GM19351 (cell line): ENCODE measurements around the gene MTA3.
"Not testable (repeated sequence)": the region's sequence is repeated elsewhere in the genome, so short reads cannot be mapped to it uniquely, and the experiment has no call there.

Experiments
- ATAC-seq: cut with Tn5 transposase; IDR thresholded peaks from one replicate; pipeline ENCODE4 v1.9.1; 2021; ENCODE audit warnings: mild to moderate bottlenecking, moderate library complexity; ENCODE audit not compliant: unreplicated experiment

Gene MTA3

DNA sequence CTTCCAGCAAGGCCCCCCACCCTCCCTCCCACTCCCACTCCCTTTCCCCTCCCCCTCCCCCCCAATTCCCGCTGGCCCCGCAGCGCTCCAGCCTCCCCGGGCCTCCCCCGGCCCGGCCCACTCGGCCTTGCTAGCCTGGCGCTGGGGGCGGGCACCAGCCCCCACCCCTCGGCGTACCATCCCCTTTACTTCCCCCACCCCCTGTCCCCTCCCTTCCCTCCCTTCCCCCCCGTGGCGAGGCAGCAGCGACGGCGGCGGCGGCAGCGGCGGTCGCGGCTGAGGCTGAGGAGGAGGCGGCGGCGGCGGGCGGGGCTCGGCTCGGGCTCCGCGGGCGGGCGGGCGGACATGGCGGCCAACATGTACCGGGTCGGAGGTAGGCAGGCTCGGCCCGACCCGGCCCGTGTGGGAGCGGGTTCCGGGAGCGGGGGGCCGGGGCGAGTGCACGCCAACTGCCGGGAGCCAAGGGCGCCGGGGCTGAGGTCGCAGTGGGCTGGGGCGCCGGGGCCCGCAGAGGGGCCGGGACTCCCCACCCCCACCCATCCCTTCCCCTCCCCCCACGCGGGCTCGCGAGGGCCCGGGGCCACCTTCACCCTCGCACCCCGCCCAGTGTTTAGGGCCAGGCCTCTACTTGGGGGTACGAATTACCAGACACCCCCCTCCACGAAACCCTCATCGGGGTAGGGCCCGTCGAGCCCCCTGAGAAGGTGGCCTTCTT is at the start of gene MTA3:
MTA3 (plus strand) TSS at position 232 of the 715 bp plus-strand sequence; CDS start at position 346, 114 bp downstream.
- ATAC-seq = peak; percentile 39

DNA sequence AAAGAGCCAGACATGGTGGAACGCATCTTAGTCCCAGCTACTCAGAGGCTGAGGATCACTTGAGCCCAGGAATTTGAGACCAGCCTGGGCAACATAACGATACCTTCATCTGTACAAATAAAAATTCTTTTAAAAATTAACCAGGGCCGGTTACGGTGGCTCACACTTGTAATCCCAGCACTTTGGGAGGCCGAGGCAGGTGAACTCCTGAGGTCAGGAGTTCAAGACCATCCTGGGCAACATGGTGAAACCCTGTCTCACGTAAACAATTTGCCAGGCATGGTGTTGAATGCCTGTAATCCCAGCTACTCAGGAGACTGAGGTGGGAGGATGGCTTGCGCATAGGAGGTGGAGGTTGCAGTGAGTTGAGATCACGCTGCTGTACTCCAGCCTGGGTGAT is 48.8 kb upstream of the MTA3 start:
- no peak for ATAC-seq

DNA sequence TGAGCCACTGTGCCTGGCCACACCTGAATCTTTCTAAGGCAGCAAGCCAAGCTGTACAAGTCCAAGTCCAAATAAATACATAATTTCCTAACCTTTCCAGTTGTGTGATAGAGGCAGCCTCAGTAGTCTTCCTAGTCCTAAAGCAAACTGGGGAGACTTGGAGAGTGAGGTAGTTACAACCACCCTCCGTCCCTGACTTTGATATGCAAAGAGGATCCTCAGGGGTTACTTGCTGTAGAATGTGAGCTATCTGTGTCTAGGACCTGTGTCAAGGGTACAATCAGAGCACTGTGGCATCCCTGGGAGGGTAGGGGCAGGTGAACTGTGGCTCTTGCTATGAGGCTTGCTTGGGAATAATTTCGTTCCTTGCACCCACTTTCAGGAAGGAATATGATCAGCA is 46.4 kb upstream of the MTA3 start:
- ATAC-seq = no peak

DNA sequence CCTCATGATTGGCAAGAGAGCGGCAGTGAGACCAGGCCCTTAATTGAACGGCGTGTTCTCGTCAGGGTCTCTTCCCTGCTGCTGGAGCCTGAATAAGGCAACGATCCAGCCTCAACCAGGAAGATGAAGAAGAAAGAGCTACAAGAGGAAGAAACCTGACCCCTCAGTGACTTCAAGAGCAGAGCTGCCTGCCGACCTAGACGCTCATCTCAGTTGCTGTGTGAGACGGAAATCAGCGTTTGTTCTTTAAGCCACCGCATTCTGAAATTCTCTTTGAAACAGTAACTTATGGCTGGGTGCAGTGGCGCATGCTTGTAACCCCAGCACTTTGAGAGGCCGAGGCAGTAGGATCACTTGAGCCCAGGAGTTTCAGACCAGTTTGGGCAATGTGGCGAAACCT is 45.1 kb upstream of the MTA3 start:
- ATAC-seq = no peak

DNA sequence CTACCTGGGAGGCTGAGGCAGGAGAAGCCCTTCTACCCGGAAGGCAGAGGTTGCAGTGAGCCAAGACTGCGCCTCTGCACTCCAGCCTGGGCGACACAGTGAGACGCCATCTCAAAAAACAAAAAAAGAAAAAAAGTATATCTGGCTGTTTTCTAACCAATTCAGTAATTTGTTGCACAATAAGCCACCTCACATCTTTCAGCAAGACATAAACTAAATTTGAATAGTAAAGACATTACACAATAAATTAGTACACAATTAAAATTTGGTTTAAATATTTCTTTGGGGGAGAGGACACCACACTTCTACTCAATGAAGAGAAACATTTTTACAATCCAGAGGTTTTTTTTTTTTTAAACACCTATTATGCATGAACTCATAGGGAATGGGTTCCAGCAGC is 36.0 kb upstream of the MTA3 start:
- no peak for ATAC-seq

DNA sequence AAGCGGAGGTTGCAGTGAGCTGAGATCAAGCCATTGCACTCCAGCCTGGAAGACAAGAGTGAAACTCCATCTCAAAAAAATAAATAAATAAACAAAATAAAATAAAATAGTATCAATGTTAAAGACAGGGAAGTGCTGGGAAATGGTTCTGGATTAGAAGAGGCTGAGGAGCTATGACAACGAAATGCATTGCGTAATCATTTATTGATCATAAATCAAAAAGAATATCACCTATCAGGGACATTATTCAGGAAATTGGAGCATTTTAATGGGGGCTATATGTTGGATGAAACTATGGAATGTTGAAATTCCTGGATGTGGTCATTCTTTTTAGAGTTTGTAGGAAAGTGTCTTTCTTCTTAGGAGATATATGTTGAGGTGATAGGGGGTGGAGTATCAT is 30.9 kb upstream of the MTA3 start:
- ATAC-seq = no peak

DNA sequence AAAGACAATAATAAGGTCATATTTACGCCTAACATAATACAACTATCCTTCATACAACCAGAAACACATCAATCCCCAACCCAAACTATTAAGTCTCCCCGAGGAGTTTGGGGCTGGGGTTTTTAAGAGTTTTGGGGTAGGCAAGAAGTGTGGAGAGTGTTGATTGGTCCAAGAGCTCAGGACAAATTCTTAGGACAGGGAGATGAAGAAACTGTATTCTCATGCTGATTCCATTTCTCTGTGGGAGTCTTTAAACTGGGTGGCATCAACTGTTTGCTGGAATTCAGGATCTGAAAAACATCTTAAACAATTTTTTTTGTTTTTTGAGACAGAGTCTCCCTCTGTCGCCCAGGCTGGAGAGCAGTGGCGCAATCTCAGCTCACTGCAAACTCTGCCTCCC is 25.6 kb upstream of the MTA3 start:
- ATAC-seq = no peak

DNA sequence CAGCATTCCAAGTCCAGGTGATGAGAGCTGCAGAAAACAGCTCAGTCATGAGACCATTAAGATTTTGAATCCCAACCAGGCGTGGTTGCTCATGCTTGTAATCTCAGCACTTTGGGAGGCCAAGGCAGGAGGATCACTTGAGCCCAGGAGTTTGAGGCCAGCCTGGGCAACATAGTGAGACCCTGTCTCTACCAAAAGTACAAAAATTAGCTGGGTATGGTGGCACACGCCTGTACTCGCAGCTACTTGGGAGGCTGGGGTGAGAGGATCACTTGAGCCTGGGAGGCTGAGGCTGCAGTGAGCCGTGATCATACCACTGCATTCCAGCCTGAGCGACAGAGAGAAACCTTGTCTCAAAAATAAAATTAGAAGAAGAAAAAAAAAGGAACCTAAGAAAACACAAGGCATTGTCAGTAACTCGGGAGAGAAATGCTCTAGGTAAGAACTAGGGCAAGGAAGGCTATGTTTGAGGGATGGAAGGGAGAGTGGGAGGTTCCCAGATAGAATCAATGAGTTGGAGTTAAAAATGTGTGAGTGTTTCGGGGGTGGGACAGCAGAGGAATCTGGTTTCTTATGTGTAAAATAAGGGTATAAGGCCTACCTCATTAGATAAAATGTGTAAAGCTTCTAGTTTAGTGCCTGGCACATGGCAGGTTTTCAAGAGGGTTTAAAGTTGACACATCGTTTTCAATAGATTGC is 23.3 kb upstream of the MTA3 start:
- ATAC-seq = no peak

DNA sequence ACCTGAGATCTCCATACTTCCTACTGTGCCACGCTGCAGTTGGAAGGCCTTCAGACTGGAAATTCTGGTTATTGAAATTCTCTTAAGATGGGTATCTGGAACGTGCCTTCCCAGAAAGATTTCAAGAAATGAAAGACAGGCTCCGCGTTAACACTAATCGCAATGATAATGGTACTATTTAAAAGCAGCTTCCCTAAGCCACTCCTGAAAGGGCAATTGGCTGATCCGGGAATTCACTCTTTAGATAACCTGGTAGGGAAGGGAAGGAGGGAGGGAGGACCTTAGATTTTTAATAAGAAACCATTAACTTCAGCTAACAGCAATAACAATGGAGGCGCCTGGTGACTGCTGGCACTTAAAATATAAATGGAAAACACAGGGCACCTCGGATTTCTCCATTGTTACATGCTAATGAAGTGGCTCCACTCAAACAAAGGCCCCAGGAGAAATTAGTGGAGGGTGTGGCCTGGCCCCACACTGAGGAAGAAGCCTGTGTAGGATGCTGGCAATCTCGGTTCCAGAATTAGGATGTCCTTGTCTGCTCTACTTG is 22.5 kb upstream of the MTA3 start:
- ATAC-seq = no peak

DNA sequence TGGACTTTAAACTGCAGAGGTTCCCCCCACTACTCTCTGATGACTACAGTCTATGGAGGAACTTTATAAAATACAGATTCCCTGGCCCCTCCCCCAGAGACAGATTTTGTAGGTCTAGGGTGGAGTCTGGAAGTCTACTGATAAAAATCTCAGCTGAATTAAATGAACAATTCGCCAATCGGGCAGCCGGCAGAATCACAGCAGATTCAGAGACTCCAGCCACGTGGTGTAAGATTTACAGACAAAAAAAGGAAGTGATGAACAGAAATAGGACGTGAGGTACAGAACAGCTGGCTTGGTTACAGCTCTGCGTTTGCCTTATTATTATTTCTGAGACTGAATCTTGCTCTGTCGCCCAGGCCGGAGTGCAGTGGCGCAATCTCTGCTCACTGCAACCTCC is 21.4 kb upstream of the MTA3 start:
- ATAC-seq = peak; percentile 70

DNA sequence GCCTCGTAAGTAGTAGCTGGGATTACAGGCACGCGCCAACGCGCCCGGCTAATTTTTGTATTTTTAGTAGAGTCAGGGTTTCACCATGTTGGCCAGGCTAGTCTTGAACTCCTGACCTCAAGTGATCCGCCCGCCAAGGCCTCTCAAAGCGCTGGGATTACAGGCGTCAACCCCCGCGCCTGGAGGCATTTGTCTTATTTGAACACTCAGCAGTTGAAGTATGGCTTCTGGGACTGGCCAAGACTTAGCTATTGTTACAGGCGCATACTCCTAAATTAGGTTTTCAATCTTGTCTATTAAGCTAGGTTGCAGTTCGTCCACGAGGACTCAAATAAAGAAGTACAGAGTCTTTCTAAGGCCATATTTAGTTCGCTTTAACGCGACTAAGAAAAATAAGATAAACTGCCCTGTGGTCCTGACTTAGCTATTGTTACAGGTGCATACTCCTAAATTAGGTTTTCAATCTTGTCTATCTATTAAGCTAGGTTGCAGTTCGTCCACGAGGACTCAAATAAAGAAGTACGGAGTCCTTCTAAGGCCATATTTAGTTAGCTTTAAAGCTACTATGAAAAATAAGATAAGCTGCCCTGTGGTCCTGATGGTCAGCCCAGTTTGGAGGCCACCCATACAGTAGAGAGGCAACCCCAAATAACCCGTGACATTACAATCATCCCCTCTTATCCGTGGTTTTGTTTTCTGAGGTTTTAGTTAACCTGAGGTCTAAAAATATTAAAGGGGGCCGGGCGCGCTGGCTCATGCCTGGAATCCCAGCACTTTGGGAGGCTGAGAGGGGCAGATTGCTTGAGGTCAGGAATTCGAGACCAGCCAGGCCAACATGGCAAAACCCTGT is 20.8 kb upstream of the MTA3 start:
- no peak for ATAC-seq

DNA sequence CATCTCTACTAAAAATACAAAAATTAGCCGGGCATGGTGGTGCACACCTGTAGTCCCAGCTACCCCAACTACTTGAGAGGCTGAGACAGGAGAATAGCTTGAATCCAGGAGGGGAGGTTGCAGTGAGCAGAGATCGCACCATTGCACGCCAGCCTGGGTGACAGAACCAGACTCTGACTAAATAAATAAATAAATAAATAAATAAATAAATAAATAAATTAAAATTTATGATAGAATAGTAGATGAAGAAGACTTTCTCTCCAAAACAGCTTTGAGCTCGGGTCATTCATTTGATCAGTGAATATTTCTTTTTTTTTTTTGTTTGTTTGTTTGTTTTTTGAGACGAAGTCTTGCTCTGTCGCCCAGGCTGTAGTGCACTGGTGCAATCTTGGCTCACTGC is 17.6 kb upstream of the MTA3 start:
- no peak for ATAC-seq

DNA sequence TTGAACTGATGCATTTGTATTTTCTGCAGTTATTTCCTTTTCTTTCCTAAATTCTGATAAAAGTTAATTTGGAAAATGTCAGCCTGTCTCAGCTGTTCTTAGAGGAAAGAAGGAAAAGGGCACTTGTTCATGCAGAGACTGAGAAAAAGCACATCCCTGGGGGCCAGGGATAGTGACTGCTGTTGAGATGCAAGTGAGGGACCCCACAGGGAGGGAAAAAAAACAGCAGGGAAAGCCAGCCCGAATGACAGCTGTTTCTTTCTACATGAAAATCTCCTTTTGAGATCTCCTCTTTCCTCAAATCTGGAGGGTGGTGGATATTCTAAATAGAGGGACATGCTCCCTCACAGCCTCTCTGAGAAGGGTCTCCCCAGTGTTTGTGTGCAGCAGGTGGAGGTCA is 14.0 kb upstream of the MTA3 start:
- no peak for ATAC-seq

DNA sequence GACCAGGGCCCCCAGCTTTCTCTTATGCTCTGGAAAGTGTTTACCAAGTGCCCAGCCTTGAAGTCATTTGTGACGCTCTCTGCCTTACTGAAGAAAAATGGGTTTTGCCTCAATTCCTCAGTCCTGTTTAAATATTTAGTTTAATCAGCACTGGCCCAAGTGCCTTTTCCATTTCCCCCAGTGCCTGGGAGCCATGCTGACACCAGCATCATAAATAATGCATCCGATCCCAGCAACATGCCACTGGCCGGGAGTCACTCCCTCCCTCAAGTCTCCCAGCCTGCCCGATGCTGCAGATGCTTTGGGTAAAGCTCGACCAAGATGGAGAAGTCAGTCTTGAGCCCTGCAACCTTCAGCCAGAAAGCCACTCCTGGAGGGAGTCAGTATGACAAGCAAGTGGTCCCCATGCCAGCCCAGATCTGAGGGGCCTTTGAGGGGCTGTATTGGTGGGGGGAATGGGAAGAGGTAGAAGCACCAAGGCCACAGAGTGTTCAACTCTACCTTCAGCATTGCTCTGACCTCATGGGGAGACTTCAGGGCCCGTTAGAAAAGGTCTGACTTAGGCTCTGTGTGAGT is 12.0 kb upstream of the MTA3 start:
- no peak for ATAC-seq

DNA sequence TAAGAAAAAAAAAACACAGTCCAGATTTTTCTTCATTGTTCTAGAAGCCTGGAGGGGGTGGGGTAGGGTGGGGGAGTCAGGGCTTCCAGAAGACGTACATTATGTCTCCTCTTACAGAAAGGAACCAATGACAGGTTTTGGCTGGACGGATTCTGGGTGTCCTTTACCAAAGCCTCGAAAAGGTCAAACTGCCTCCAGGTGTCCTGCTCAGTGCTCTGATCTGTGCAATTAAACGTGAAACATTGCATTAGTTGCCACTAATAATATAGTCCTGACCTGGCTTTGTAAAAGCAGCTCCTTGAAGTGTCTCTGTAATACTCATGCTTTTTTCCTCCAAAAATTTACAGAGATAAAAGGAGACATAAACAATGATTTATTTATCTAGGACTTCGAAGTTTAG is 11.1 kb upstream of the MTA3 start:
- ATAC-seq = no peak

DNA sequence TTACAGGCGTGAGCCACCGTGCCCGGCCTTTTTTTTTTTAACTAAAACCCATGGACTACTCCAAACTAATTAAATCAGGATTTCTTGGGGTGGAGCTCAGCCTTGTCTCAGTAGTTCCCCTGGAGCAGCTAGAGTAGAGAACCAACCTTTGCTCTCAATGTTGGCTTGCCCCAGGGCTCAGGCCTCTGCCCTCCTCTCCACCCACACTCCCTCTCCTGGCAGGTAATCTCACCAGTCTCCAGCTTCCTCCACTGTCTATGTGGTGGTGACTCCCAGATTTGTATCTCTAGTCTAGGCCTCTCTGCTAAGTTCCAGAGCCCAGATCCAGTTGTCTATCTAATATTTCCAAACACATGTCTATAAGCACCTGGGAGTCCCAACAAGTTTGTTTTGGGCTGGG is 9.6 kb upstream of the MTA3 start:
- no peak for ATAC-seq

DNA sequence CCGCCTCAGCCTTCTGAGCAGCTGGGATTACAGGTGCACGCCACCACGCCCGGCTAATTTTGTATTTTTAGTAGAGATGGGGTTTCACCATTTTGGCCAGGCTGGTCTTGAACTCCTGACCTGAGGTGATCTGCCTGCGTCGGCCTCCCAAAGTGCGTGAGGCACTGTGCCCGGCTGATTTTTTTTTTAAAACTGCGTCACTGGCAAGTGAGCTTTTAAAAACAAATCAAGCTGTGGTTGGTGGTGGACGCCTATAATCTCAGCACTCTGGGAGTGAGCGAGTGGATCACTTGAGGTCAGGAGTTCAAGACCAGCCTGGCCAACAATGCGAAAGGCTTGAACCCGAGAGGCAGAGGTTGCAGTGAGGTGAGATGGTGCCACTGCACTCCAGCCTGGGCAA is 8.3 kb upstream of the MTA3 start:
- ATAC-seq = not testable (repeated sequence)

DNA sequence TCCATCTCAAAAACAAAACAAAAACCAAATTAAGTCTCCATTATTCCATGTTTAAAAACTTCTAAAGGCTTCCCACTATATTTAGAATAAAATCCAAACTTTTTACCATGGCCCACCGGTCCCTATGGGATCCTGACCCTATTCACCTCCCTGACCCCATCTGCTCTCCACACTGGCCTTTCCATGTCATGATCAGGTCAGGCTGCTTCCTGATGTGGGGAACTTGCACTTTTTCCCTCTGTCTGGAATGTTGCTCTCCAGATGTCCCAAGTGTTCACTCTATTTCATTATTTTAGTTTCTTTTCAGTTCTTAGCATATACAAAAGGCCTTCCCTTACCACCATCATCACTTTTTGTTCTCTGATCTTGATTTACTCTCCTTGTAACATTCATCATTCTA is 7.5 kb upstream of the MTA3 start:
- ATAC-seq = no peak

DNA sequence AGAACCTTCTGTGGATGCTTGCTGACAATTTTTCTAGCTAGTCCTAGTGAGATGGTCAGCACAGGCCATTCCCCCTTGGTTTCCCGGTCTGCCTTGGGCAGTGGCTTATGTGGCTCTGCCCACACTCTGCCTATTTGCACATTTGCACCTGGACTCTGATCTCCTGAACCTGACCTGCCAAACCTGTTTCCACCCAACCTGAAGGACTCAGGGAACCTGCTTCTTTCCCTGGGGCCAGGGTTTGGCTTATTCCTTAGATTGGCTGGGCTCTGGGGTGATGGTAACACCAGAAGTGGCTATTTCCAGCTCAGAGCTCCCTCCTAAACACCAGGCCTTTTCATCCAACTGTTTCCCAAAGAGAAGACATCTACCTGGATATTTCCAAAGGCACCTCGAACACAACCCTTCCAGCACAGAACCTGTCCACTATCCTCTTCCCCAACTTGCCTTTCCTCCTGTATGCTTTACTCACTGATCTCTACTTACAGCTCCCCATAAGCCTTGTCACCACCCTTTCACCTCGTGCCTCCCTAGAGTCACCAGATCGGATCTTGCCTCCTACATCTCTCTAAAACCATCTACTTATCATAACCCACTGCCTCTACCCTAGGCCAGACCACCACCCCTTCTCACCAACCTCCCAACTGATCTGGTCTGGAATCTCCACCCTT is 5.8 kb upstream of the MTA3 start:
- no peak for ATAC-seq

DNA sequence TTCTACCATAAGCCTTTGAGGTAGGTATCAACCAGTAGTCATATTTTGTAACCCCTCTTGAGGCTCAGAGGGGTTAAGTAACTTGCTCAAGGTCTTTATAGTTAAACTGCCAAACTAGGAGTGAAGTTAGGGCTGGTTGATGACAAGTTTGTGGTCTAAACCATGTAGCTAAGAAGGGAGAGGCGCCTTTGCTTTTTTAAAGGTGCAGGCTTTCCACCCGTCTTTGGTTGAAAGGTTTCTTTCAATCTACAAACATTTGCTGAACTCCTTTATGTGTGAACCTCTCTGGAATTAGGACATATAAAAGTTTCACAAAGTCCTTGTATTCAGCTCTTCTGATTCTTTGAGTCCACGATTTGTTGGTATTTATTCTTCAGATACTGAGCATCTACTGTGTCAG is 2.4 kb upstream of the MTA3 start:
- ATAC-seq = no peak
